ENCODE data around the gene MAP4K2.
"Not testable (repeated sequence)": the region's sequence is repeated elsewhere in the genome, so short reads cannot be mapped to it uniquely, and the experiment has no call there.

Gene MAP4K2

GRCh38 chr11:64827451-64827839 is 24.4 kb upstream of the MAP4K2 start:
- DNase-seq (ENCODE audit: low spot score): no peak
- in situ Hi-C loops (cut with MboI; ENCODE audit: low pct_unique_long_range_greater_than_20kb, low sequenced_read_pairs, unreplicated experiment): no loop called here
- TF ChIP-seq, protein P1, sequence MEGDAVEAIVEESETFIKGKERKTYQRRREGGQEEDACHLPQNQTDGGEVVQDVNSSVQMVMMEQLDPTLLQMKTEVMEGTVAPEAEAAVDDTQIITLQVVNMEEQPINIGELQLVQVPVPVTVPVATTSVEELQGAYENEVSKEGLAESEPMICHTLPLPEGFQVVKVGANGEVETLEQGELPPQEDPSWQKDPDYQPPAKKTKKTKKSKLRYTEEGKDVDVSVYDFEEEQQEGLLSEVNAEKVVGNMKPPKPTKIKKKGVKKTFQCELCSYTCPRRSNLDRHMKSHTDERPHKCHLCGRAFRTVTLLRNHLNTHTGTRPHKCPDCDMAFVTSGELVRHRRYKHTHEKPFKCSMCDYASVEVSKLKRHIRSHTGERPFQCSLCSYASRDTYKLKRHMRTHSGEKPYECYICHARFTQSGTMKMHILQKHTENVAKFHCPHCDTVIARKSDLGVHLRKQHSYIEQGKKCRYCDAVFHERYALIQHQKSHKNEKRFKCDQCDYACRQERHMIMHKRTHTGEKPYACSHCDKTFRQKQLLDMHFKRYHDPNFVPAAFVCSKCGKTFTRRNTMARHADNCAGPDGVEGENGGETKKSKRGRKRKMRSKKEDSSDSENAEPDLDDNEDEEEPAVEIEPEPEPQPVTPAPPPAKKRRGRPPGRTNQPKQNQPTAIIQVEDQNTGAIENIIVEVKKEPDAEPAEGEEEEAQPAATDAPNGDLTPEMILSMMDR (IDR thresholded peaks at IDR 0.05; ENCODE audit: extremely low read depth, insufficient read depth, missing control alignments): no peak

DNA sequence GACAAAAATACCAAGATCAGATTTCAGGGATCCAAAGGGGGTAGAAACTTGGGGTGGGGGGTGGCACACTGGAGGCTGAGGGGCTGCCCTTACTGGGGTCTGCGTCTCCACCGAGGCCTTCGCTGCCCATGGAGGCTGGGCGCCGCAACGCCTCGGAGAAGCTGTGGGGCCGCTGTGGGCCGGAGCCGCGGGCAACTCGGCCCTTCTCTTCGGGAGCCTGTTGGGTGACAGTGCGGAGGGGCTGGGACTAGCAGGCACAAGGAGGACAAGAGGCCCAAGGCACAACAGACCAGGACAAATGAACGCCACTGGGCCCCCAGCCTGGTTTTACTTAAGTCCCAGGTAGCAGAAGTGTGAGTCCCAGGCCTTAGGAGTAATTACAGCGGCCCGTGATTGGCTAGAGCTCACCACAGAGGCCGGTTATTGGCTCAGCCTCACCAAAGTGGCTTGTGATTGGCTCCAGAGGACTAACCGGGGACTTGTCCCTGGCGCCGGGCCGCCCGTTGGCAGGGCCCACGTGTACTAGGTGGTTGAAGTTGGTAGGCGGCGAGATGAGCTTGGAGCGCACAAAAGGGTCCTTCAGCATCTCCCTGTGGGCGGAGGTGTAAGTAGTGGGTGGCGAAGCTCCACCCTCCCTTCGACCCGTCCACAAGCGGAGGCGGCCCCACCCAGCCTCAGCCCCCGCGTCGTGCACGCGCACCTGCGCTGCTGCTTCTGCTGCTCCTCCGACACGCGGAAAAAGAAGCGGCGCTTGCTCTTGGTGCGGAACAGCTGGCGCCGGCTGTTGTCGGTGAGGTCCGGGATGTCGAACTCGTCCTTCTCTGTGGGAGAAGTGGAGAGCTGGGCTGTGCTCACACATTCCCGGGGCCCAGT is 23.8 kb upstream of the MAP4K2 start:
- no peak for DNase-seq (ENCODE audit: low spot score)
- TF ChIP-seq, protein P1 (IDR thresholded peaks at IDR 0.05; ENCODE audit: extremely low read depth, insufficient read depth, missing control alignments): no peak
- in situ Hi-C loops (cut with MboI; ENCODE audit: low pct_unique_long_range_greater_than_20kb, low sequenced_read_pairs, unreplicated experiment): no loop called here

DNA sequence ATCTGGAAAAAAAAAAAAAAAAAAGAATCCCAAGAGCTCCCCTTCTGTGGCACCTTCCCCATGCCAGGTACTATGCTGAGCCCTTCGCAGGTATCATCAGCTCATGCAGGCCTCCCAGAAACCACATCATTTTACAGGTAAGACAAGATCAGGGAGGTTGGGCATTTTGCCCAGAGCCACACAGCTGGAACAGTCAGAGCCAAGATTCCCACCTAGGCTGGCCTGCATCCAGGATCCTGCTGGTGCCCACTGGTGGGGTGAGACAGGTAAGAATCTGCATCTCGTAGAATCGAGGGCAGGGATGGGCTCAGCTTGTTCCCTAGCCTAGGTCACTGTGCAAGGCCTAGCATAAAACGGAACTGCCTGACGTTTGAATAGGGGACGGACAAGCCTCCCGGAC is 23.0 kb upstream of the MAP4K2 start:
- TF ChIP-seq, protein P1 (IDR thresholded peaks at IDR 0.05; ENCODE audit: extremely low read depth, insufficient read depth, missing control alignments): no peak
- in situ Hi-C loops (cut with MboI; ENCODE audit: low pct_unique_long_range_greater_than_20kb, low sequenced_read_pairs, unreplicated experiment): no loop called here
- no peak for DNase-seq (ENCODE audit: low spot score)

GRCh38 chr11:64823568-64824119 is 20.6 kb upstream of the MAP4K2 start:
- in situ Hi-C loops (cut with MboI; ENCODE audit: low pct_unique_long_range_greater_than_20kb, low sequenced_read_pairs, unreplicated experiment): no loop called here
- TF ChIP-seq, protein P1 (IDR thresholded peaks at IDR 0.05; ENCODE audit: extremely low read depth, insufficient read depth, missing control alignments): no peak
- no peak for DNase-seq (ENCODE audit: low spot score)

DNA sequence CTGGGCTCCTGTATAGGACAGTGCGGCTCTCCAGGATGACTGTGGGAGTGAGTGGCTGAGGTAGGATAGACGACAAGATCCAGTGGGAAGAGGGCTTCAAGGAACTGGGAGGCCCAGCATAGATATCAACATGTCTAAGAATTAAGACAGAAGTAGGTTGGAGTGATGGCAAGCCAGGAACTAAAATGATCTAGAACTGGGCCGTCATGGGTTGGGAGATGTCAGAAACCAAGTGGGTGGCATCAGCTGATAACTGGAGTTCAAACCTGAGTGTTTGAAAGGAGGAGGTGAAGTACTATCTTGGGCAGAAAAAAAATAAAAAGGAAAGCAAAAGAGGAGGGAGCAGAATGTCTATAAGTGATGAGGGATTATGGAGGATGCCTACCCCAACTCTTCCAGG is 14.5 kb upstream of the MAP4K2 start:
- in situ Hi-C loops (cut with MboI; ENCODE audit: low pct_unique_long_range_greater_than_20kb, low sequenced_read_pairs, unreplicated experiment): no loop called here
- TF ChIP-seq, protein P1 (IDR thresholded peaks at IDR 0.05; ENCODE audit: extremely low read depth, insufficient read depth, missing control alignments): no peak
- no peak for DNase-seq (ENCODE audit: low spot score)

DNA sequence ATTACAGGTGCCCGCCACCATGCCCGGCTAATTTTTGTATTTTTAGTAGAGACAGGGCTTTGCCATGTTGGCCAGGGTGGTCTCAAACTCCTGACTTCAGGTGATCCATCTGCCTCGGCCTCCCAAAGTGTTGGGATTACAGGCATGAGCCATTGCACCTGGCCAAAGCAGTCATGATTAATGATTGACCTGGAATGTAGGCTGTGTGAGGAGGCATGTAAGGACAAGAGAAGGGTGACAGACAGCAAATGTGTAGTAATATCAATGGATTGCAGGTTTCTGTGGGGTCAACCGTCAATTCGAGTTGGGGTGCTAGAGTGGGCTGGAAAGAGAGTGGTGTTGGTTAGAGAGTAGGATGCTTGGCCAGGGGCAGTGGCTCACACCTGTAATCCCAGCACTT is 12.4 kb upstream of the MAP4K2 start:
- in situ Hi-C loops (cut with MboI; ENCODE audit: low pct_unique_long_range_greater_than_20kb, low sequenced_read_pairs, unreplicated experiment); DNase-seq (ENCODE audit: low spot score): not testable (repeated sequence)

GRCh38 chr11:64814712-64815187 is 11.7 kb upstream of the MAP4K2 start:
- in situ Hi-C loops (cut with MboI; ENCODE audit: low pct_unique_long_range_greater_than_20kb, low sequenced_read_pairs, unreplicated experiment): no loop called here
- TF ChIP-seq, protein P1 (IDR thresholded peaks at IDR 0.05; ENCODE audit: extremely low read depth, insufficient read depth, missing control alignments): no peak
- no peak for DNase-seq (ENCODE audit: low spot score)
